Caco-2 (cell line): Measurements from ENCODE around the gene SHMT2. TPM values are rescaled to one million over a fixed set of nuclear protein-coding genes. Genes with fewer than 3 reads are reported as not detected.

Experiments
- BruUV-seq: library from RNA; stranded (reverse); fragments of 400-500 nt; replicated peaks from 2 replicates; lab custom pipeline; 2021; lab: Mats Ljungman, UMichigan
- CTCF ChIA-PET: fragments of 300-600 bp; sonication (Branson Sonifier 250); formaldehyde crosslinking; loops from one replicate; lab custom pipeline; 2022; ENCODE audit warnings: antibody characterized with exemption; lab: Charles Lee
- POLR2A ChIA-PET: fragments of 300-600 bp; sonication (Branson Sonifier 250); formaldehyde crosslinking; loops from one replicate; lab custom pipeline; 2022; ENCODE audit warnings: antibody characterized with exemption; lab: Charles Lee
- DNase-seq, 2 experiments: peaks; one replicate each; pipeline versions ENCODE4 v3.0.0 to v3.0.0-alpha.2; 2020 to 2022
- H3K27me3 ChIP-seq: replicated peaks from 2 replicates; pipeline ENCODE4 v1.6.0; 2011; ENCODE audit warnings: low read length; ENCODE audit not compliant: control insufficient read depth, insufficient read depth
- H3K36me3 ChIP-seq: 2 replicates; pipeline ENCODE4 v1.5.1; 2011; ENCODE audit warnings: low read length; ENCODE audit not compliant: control insufficient read depth, insufficient read depth
- H3K4me1 ChIP-seq: fragments of 250-450 bp; sonication (Bioruptor Pico); 2 replicates; pipeline ENCODE4 v1.5.1; 2020; ENCODE audit warnings: mild to moderate bottlenecking
- H3K4me3 ChIP-seq: 2 replicates; pipeline ENCODE4 v1.5.1; 2011; ENCODE audit warnings: low read depth, mild to moderate bottlenecking, control low read depth, low read length
- H3K9me3 ChIP-seq: fragments of 250-450 bp; sonication (Bioruptor Pico); 2 replicates; pipeline ENCODE4 v1.5.1; 2020; ENCODE audit warnings: mild to moderate bottlenecking, moderate library complexity
- H3K27ac Mint-ChIP-seq: one replicate; pipeline ENCODE4 v1.8.0; 2022; ENCODE audit warnings: mixed read lengths; ENCODE audit not compliant: unreplicated experiment
- H3K27me3 Mint-ChIP-seq: one replicate; pipeline ENCODE4 v1.8.0; 2022; ENCODE audit warnings: mixed read lengths; ENCODE audit not compliant: insufficient read depth, unreplicated experiment
- H3K36me3 Mint-ChIP-seq: one replicate; pipeline ENCODE4 v1.8.0; 2022; ENCODE audit warnings: mild to moderate bottlenecking, mixed read lengths; ENCODE audit not compliant: insufficient read depth, unreplicated experiment
- H3K4me1 Mint-ChIP-seq: one replicate; pipeline ENCODE4 v1.8.0; 2022; ENCODE audit warnings: low read depth, mixed read lengths; ENCODE audit not compliant: unreplicated experiment
- H3K4me3 Mint-ChIP-seq: one replicate; pipeline ENCODE4 v1.8.0; 2022; ENCODE audit warnings: mild to moderate bottlenecking, moderate library complexity, mixed read lengths; ENCODE audit not compliant: unreplicated experiment
- H3K9me3 Mint-ChIP-seq: one replicate; pipeline ENCODE4 v1.8.0; 2022; ENCODE audit warnings: mixed read lengths; ENCODE audit not compliant: unreplicated experiment
- intact Hi-C: fragments of 100-400 bp; cut with micrococcal nuclease; formaldehyde crosslinking; loops from one replicate; pipeline ENCODE4 v1.10.0; 2022; ENCODE audit not compliant: unreplicated experiment
- total RNA-seq: library from RNA; stranded (reverse); gene quantifications from 2 replicates; pipeline ENCODE4 v1.2.3, GENCODE V29; 2022
- TF ChIP-seq, protein P1 (sequence below), 2 experiments: fragments of 200-600 bp in 1 of 2; IDR thresholded peaks; 1 replicate in 1 of 2; 2 replicates in 1 of 2; pipeline versions ENCODE4 v1.5.1 to v1.8.0; 2011 to 2022; ENCODE audit warnings: antibody characterized with exemption in 1 of 2, control low read depth in 1 of 2, inconsistent platforms in 1 of 2, low read depth in 1 of 2, low read length in 1 of 2, mild to moderate bottlenecking in 1 of 2, moderate library complexity in 1 of 2; ENCODE audit not compliant: insufficient read depth in 1 of 2, severe bottlenecking in 1 of 2, unreplicated experiment in 1 of 2

The SHMT2 gene
- total RNA-seq, 1 experiment from 2014 or later, result 466 TPM

DNA sequence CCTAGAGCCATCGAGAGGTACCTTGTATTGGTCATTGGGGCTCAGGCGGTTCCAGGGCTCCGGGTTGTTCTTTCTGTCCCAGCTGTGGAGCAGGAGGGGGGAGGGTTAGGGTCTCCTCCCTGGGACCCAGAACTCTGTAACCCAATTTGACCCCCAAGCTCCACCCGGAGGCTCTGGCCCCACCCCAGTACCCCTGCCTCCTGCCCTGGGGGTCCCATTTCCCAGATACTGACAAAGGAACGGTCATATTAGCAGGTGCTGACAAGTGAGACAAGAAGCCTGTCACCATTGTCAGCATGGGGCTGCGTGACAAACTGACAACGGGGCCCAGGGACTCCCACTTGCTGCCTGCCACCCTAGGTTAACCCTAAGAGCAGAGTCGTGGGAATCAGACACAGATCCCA is 6.2 kb downstream of the SHMT2 start:
- Histone ChIP-seq H3K4me3 (no peak overlapping the region), H3K9me3 (no peaks in the 10 kb centered on the region), H3K36me3 (peaks cover 8% of the 10 kb centered on the region), H3K27me3 (peaks cover 4% of the 10 kb centered on the region), H3K4me1 (peaks cover 10% of the 10 kb centered on the region)
- no peak overlapping the region for H3K27ac Mint-ChIP-seq
- no peak overlapping the region for H3K4me3 Mint-ChIP-seq
- ChIA-PET CTCF (no interaction called here), POLR2A (no interaction called here)
- BruUV-seq, result no TSS peak
- no peaks in the 10 kb centered on the region for H3K9me3 Mint-ChIP-seq
- TF ChIP-seq, protein P1, sequence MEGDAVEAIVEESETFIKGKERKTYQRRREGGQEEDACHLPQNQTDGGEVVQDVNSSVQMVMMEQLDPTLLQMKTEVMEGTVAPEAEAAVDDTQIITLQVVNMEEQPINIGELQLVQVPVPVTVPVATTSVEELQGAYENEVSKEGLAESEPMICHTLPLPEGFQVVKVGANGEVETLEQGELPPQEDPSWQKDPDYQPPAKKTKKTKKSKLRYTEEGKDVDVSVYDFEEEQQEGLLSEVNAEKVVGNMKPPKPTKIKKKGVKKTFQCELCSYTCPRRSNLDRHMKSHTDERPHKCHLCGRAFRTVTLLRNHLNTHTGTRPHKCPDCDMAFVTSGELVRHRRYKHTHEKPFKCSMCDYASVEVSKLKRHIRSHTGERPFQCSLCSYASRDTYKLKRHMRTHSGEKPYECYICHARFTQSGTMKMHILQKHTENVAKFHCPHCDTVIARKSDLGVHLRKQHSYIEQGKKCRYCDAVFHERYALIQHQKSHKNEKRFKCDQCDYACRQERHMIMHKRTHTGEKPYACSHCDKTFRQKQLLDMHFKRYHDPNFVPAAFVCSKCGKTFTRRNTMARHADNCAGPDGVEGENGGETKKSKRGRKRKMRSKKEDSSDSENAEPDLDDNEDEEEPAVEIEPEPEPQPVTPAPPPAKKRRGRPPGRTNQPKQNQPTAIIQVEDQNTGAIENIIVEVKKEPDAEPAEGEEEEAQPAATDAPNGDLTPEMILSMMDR (IDR thresholded peaks at IDR 0.05; ENCODE audit: insufficient read depth in 1 of 2, low read depth in 1 of 2, low read length in 1 of 2, severe bottlenecking in 1 of 2, unreplicated experiment in 1 of 2), result no peak
- peaks cover 32% of the 10 kb centered on the region for H3K4me1 Mint-ChIP-seq
- peaks cover 95% of the 10 kb centered on the region for H3K36me3 Mint-ChIP-seq
- no peak for DNase-seq
- peaks cover 4% of the 10 kb centered on the region for H3K27me3 Mint-ChIP-seq
- intact Hi-C loops, result loop anchor here (2.0 kb wide), 1 partner anchor 59 kb away; no protein-coding TSS in a partner anchor

DNA sequence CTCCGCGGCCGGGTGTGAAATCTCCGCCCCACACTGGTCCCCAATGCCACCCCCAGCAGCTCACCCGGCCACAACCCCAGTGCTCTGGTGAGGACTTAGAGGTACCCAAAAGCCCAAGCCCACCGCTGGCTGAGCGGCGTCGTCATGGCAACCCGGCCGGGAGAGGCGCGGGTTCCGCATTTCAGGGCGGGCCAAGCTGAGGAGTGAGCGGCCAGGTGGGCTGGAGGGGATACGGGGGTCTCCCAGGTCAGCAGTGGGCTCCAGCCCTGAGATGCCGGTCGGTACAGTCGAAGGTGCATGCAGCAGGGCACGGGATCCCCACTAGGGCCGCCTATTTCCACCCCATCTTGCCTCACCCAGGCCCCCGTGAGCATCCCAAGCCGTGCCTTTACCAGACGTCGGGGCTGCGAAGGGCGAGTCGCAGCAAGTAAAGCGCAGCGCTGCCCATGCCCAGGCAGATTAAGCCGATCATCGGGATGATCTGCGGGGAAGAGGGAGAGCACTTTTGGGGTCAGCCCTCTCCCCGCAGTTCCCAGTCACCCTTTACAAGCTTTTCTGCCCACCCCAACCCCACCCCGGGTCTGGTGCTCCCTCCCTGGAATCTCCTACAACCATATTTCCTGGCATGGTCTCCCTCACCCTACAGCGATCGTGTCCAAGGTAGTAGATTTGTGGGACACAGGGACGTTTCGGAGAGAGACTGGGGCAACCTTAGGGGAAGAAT is 6.9 kb downstream of the SHMT2 start:
- Mint-ChIP-seq H3K4me3 (peak overlapping the region; percentile 2), H3K4me1 (peaks cover 35% of the 10 kb centered on the region), H3K27ac (no peak overlapping the region), H3K9me3 (no peaks in the 10 kb centered on the region), H3K27me3 (peaks cover 4% of the 10 kb centered on the region), H3K36me3 (peaks cover 95% of the 10 kb centered on the region)
- CTCF ChIA-PET, result no interaction called here
- Histone ChIP-seq H3K9me3 (no peaks in the 10 kb centered on the region), H3K27me3 (peaks cover 7% of the 10 kb centered on the region), H3K4me1 (peaks cover 16% of the 10 kb centered on the region), H3K4me3 (no peak overlapping the region), H3K36me3 (peaks cover 8% of the 10 kb centered on the region)
- BruUV-seq, result no TSS peak
- POLR2A ChIA-PET, result no interaction called here
- DNase-seq, result no peak
- intact Hi-C loops, result loop anchor here (2.0 kb wide), 1 partner anchor 60 kb away; no protein-coding TSS in a partner anchor
- TF ChIP-seq, protein P1 (IDR thresholded peaks at IDR 0.05; ENCODE audit: insufficient read depth in 1 of 2, low read depth in 1 of 2, low read length in 1 of 2, severe bottlenecking in 1 of 2, unreplicated experiment in 1 of 2), result no peak

- Histone ChIP-seq H3K9me3 (no peaks in the 10 kb centered on the region), H3K27me3 (peaks cover 7% of the 10 kb centered on the region), H3K4me1 (peaks cover 19% of the 10 kb centered on the region), H3K36me3 (peaks cover 5% of the 10 kb centered on the region), H3K4me3 (no peak overlapping the region)
- CTCF ChIA-PET, result interaction anchor here (1.8 kb wide), 1 partner anchor 19 kb away, joined by 6 read pairs; no protein-coding TSS in a partner anchor
- Mint-ChIP-seq H3K27ac (peak overlapping the region; percentile 83), H3K4me3 (peak overlapping the region; percentile 79), H3K27me3 (peaks cover 4% of the 10 kb centered on the region), H3K36me3 (peaks cover 88% of the 10 kb centered on the region), H3K4me1 (peaks cover 35% of the 10 kb centered on the region), H3K9me3 (no peaks in the 10 kb centered on the region)
- TF ChIP-seq, protein P1 (IDR thresholded peaks at IDR 0.05; ENCODE audit: insufficient read depth in 1 of 2, low read depth in 1 of 2, low read length in 1 of 2, severe bottlenecking in 1 of 2, unreplicated experiment in 1 of 2), result no peak
- POLR2A ChIA-PET, result interaction anchor here (1.1 kb wide), 1 partner anchor 109 kb away, joined by 3 read pairs; the partner anchor contains the start of gene LRP1
- intact Hi-C loops, result loop anchor here (2.0 kb wide), 1 partner anchor 60 kb away; no protein-coding TSS in a partner anchor
- DNase-seq, result peak in 1 of 2 experiments; percentile 45
- no TSS peak for BruUV-seq
Observed at GRCh38 chr12:57236925-57237595, 7.5 kb downstream of the SHMT2 start.
